HEK293 (cell line): Measurements from ENCODE around the gene RABEPK.
"Not testable (repeated sequence)": the region's sequence is repeated elsewhere in the genome, so short reads cannot be mapped to it uniquely, and the experiment has no call there.

ENCODE experiments used
- CTCF ChIA-PET: fragments of 350-600 bp; formaldehyde crosslinking; extraction: SDS; loops from one replicate; lab custom pipeline; 2021; ENCODE audit warnings: antibody characterized with exemption; lab: Yijun Ruan, JAX
- POLR2A ChIA-PET: fragments of 300-600 bp; formaldehyde crosslinking; extraction: SDS; loops from one replicate; lab custom pipeline; 2020; ENCODE audit warnings: antibody characterized with exemption, inconsistent platforms; lab: Yijun Ruan, JAX
- H3K27ac ChIP-seq: fragments of 200-500 bp; sonication (Bioruptor generic); 2 replicates; pipeline ENCODE4 v1.5.1; 2014; ENCODE audit warnings: low read depth, low read length, control low read depth, inconsistent platforms; ENCODE audit errors: extremely low read depth
- H3K36me3 ChIP-seq, 2 experiments: fragments of 200-500 bp in 1 of 2; sonication (Bioruptor generic) in 1 of 2; 1 replicate in 1 of 2; 2 replicates in 1 of 2; pipeline ENCODE4 v1.5.1; 2014 to 2017; ENCODE audit warnings: inconsistent platforms in 2 of 2, low read length in 2 of 2; ENCODE audit not compliant: control insufficient read depth in 2 of 2, insufficient read depth in 1 of 2
- H3K4me1 ChIP-seq: fragments of 200-500 bp; sonication (Bioruptor generic); 2 replicates; pipeline ENCODE4 v1.5.1; 2014; ENCODE audit warnings: mild to moderate bottlenecking, low read length, inconsistent platforms; ENCODE audit not compliant: control insufficient read depth, insufficient read depth
- H3K4me3 ChIP-seq: 2 replicates; pipeline ENCODE4 v1.5.1; 2011; ENCODE audit warnings: low read depth, mild to moderate bottlenecking, control low read depth, low read length, moderate library complexity
- H3K9me3 ChIP-seq: fragments of 200-500 bp; sonication (Bioruptor generic); 2 replicates; pipeline ENCODE4 v1.5.1; 2014; ENCODE audit warnings: low read depth, low read length, inconsistent platforms; ENCODE audit not compliant: control insufficient read depth, insufficient read depth
- ATF2 ChIP-seq: fragments of 450-650 bp; formaldehyde crosslinking; IDR thresholded peaks from 2 replicates; pipeline ENCODE4 v1.5.1; 2016; ENCODE audit warnings: missing biosample characterization, missing genetic modification characterization, low read depth
- BCL11A ChIP-seq: fragments of 450-650 bp; formaldehyde crosslinking; IDR thresholded peaks from 2 replicates; pipeline ENCODE4 v1.5.1; 2016; ENCODE audit warnings: low read depth, missing biosample characterization, missing genetic modification characterization
- GLIS1 ChIP-seq: fragments of 450-650 bp; formaldehyde crosslinking; IDR thresholded peaks from 2 replicates; pipeline ENCODE4 v1.5.1; 2016; ENCODE audit warnings: missing biosample characterization, missing genetic modification characterization
- GLIS2 ChIP-seq: fragments of 450-650 bp; formaldehyde crosslinking; IDR thresholded peaks from 2 replicates; pipeline ENCODE4 v1.5.1; 2016; ENCODE audit warnings: missing biosample characterization, missing genetic modification characterization
- HOXD13 ChIP-seq: sonication (generic); formaldehyde crosslinking; IDR thresholded peaks from 2 replicates; pipeline ENCODE4 v1.8.0; 2022; ENCODE audit warnings: missing genetic modification reagents, borderline replicate concordance
- KLF16 ChIP-seq: fragments of 450-650 bp; formaldehyde crosslinking; IDR thresholded peaks from 2 replicates; pipeline ENCODE4 v1.5.1; 2017; ENCODE audit warnings: missing biosample characterization, missing genetic modification characterization
- SETDB1 ChIP-seq: IDR thresholded peaks from one replicate; pipeline ENCODE4 v1.6.1; 2017; ENCODE audit warnings: mild to moderate bottlenecking, low read length, moderate library complexity, mixed read lengths; ENCODE audit not compliant: insufficient read length
- TSHZ1 ChIP-seq: fragments of 450-650 bp; formaldehyde crosslinking; IDR thresholded peaks from 2 replicates; pipeline ENCODE4 v1.5.1; 2016; ENCODE audit warnings: missing biosample characterization, missing genetic modification characterization, borderline replicate concordance
- ZBTB8A ChIP-seq: fragments of 450-650 bp; formaldehyde crosslinking; IDR thresholded peaks from 2 replicates; pipeline ENCODE4 v1.5.1; 2016; ENCODE audit warnings: missing biosample characterization, missing genetic modification characterization
- ZNF121 ChIP-seq: fragments of 450-650 bp; formaldehyde crosslinking; IDR thresholded peaks from 2 replicates; pipeline ENCODE4 v1.5.1; 2016; ENCODE audit warnings: missing biosample characterization, missing genetic modification characterization
- ZNF184 ChIP-seq: fragments of 450-650 bp; IDR thresholded peaks from 2 replicates; pipeline ENCODE4 v1.5.1; 2018; ENCODE audit warnings: missing biosample characterization, mild to moderate bottlenecking, missing genetic modification characterization
- ZNF211 ChIP-seq: fragments of 450-650 bp; formaldehyde crosslinking; IDR thresholded peaks from 2 replicates; pipeline ENCODE4 v1.5.1; 2016; ENCODE audit warnings: low read depth, missing biosample characterization, missing genetic modification characterization
- ZNF292 ChIP-seq: fragments of 450-650 bp; formaldehyde crosslinking; IDR thresholded peaks from 2 replicates; pipeline ENCODE4 v1.5.1; 2016; ENCODE audit warnings: low read depth, missing biosample characterization, missing genetic modification characterization, borderline replicate concordance
- ZNF555 ChIP-seq: fragments of 450-650 bp; formaldehyde crosslinking; conservative IDR thresholded peaks from 2 replicates; pipeline ENCODE4 v1.5.1; 2017; ENCODE audit warnings: missing biosample characterization, mild to moderate bottlenecking, missing genetic modification characterization, inconsistent platforms
- ZNF768 ChIP-seq: fragments of 450-650 bp; formaldehyde crosslinking; IDR thresholded peaks from 2 replicates; pipeline ENCODE4 v1.5.1; 2018; ENCODE audit warnings: missing biosample characterization, mild to moderate bottlenecking, missing genetic modification characterization

The RABEPK gene

GRCh38 chr9:125177888-125178287 is 22.5 kb upstream of the RABEPK start (continued):
- no peak for TF ChIP-seq ZNF121 (tag by site-specific recombination)
- no peak for TF ChIP-seq ZNF555 (tag by site-specific recombination)
- TF ChIP-seq KLF16 (tag by site-specific recombination), result no peak
- no peak for TF ChIP-seq GLIS2
- no peak for TF ChIP-seq SETDB1
- TF ChIP-seq BCL11A (tag by site-specific recombination), result no peak
- TF ChIP-seq GLIS1 (tag by site-specific recombination), result no peak
- TF ChIP-seq ZNF292 (tag by site-specific recombination), result no peak

GRCh38 chr9:125179776-125180175 is 20.6 kb upstream of the RABEPK start:
- H3K36me3 ChIP-seq, H3K4me1 ChIP-seq, POLR2A ChIA-PET, H3K4me3 ChIP-seq, H3K9me3 ChIP-seq, H3K27ac ChIP-seq: not testable (repeated sequence)
- CTCF ChIA-PET, result interaction anchor here (0.7 kb wide), 1 partner anchor 9 kb away, joined by 3 read pairs; no protein-coding TSS in a partner anchor

- no peak overlapping the region for H3K27ac ChIP-seq
- peaks cover 0 to 2% of the 10 kb centered on the region in 2 experiments; a peak in 2 of 3 replicates for H3K36me3 ChIP-seq
- H3K4me1 ChIP-seq, result 0 out of 2 replicates have a peak, but pooled peaks cover 4% of the 10 kb centered on the region
- H3K4me3 ChIP-seq, result no peak overlapping the region
- ChIA-PET POLR2A (no interaction called here), CTCF (no interaction called here)
- H3K9me3 ChIP-seq, result no peaks in the 10 kb centered on the region
- TF ChIP-seq ZNF768 (tag by site-specific recombination) (no peak), ZBTB8A (no peak), HOXD13 (CRISPR knock-in tag) (no peak), SETDB1 (no peak), ATF2 (tag by site-specific recombination) (no peak), TSHZ1 (tag by site-specific recombination) (no peak), ZNF211 (tag by site-specific recombination) (no peak)
Measured at GRCh38 chr9:125180876-125181275, 19.5 kb upstream of the RABEPK start.

GRCh38 chr9:125181756-125182155 is 18.6 kb upstream of the RABEPK start:
- POLR2A ChIA-PET, result interaction anchor here (0.6 kb wide), 1 partner anchor 54 kb away, joined by 3 read pairs; no protein-coding TSS in a partner anchor
- CTCF ChIA-PET, H3K4me3 ChIP-seq: not testable (repeated sequence)

More at GRCh38 chr9:125181756-125182155, 18.6 kb upstream of the RABEPK start:
- peak; percentile 98 for TF ChIP-seq ZNF184
- H3K36me3 ChIP-seq, H3K9me3 ChIP-seq, H3K27ac ChIP-seq, H3K4me1 ChIP-seq: not testable (repeated sequence)
